Uterus (tissue), 4 donors: Measurements from ENCODE around the gene LRP8. TPM values are rescaled to one million over a fixed set of nuclear protein-coding genes. Genes with fewer than 3 reads are reported as not detected.

ENCODE experiments used
- DNase-seq, 2 donors: peaks; one replicate each; pipeline ENCODE4 v3.0.0-alpha.2; 2019 to 2020
- H3K27ac ChIP-seq, 2 donors: fragments of 200-600 bp; sonication (generic); 1 replicate in 1 of 2; 2 replicates in 1 of 2; pipeline ENCODE4 v1.5.1; 2016 to 2018
- H3K27me3 ChIP-seq, 2 donors: fragments of 200-600 bp; sonication (generic); one replicate each; pipeline ENCODE4 v1.5.1; 2018 to 2019; ENCODE audit warnings: control low read depth in 1 of 2
- H3K36me3 ChIP-seq, 2 donors: fragments of 200-600 bp; sonication (generic); one replicate each; pipeline ENCODE4 v1.5.1; 2019; ENCODE audit warnings: control low read depth in 1 of 2
- H3K4me1 ChIP-seq, 2 donors: fragments of 200-600 bp; sonication (generic); one replicate each; pipeline ENCODE4 v1.5.1; 2018 to 2019; ENCODE audit warnings: control low read depth in 1 of 2
- H3K4me3 ChIP-seq, 2 donors: fragments of 200-600 bp; sonication (generic); 1 replicate in 1 of 2; 2 replicates in 1 of 2; pipeline ENCODE4 v1.5.1; 2018 to 2019; ENCODE audit warnings: mild to moderate bottlenecking in 1 of 2
- H3K9me3 ChIP-seq, 2 donors: fragments of 200-600 bp; sonication (generic); one replicate each; pipeline ENCODE4 v1.5.1; 2019; ENCODE audit warnings: control low read depth in 1 of 2
- CTCF ChIP-seq, 4 experiments: fragments of 200-600 bp in 2 of 4; fragments of 450-650 bp in 2 of 4; sonication (generic) in 2 of 4; IDR thresholded peaks; one replicate each; pipeline ENCODE4 v1.5.1; 2016 to 2019; ENCODE audit warnings: antibody characterized with exemption in 4 of 4, mild to moderate bottlenecking in 2 of 4, moderate library complexity in 1 of 4
- POLR2A ChIP-seq, 2 donors: fragments of 450-650 bp; IDR thresholded peaks; one replicate each; pipeline ENCODE4 v1.6.1; 2016; ENCODE audit warnings: antibody characterized with exemption in 2 of 2, mild to moderate bottlenecking in 1 of 2, moderate library complexity in 1 of 2
- intact Hi-C: fragments of 100-400 bp; cut with DNase I; formaldehyde crosslinking; loops from one replicate; pipeline ENCODE4 v1.15.1; 2023; ENCODE audit warnings: low total_unique reads
- total RNA-seq, 4 donors: library from RNA; depleted of rRNA in 3 of 4; stranded (reverse); fragments of >200 nt in 3 of 4; gene quantifications; one replicate each; pipeline versions ENCODE4 v1.1.0 to v1.2.4, GENCODE V29; 2014 to 2023
- donor health status: DM: yes; HTN: yes; CAD: no.

The LRP8 gene
- total RNA-seq, 4 donors from 2014 or later, result 1.5 to 15.3 (median 8.5) TPM

- Histone ChIP-seq H3K4me1 (no peaks in the 10 kb centered on the region), H3K4me3 (no peak overlapping the region), H3K9me3 (peaks cover 0 to 4% of the 10 kb centered on the region in 2 donors), H3K27ac (no peak overlapping the region), H3K27me3 (no peaks in the 10 kb centered on the region), H3K36me3 (no peaks in the 10 kb centered on the region)
- intact Hi-C loops, result no loop called here
- TF ChIP-seq POLR2A (IDR thresholded peaks at IDR 0.05), result no peak
- TF ChIP-seq CTCF (IDR thresholded peaks at IDR 0.05), result no peak
- DNase-seq, result no peak
Observed at GRCh38 chr1:53350853-53351767, 23.2 kb upstream of the LRP8 start.

GRCh38 chr1:53349968-53350852, 22.3 kb upstream of the LRP8 start:
- H3K9me3 ChIP-seq, result no peaks in the 10 kb centered on the region
- no peaks in the 10 kb centered on the region for H3K4me1 ChIP-seq
- no peak for TF ChIP-seq POLR2A (IDR thresholded peaks at IDR 0.05)
- no peak for TF ChIP-seq CTCF (IDR thresholded peaks at IDR 0.05)
- no peak for DNase-seq
- no peaks in the 10 kb centered on the region for H3K27me3 ChIP-seq
- no peak overlapping the region for H3K4me3 ChIP-seq
- no peak overlapping the region for H3K27ac ChIP-seq
- no peaks in the 10 kb centered on the region for H3K36me3 ChIP-seq
- intact Hi-C loops, result no loop called here

GRCh38 chr1:53349369-53349835, 21.5 kb upstream of the LRP8 start:
- intact Hi-C loops, result no loop called here
- no peaks in the 10 kb centered on the region for H3K27me3 ChIP-seq
- no peak overlapping the region for H3K27ac ChIP-seq
- no peaks in the 10 kb centered on the region for H3K36me3 ChIP-seq
- no peak for TF ChIP-seq CTCF (IDR thresholded peaks at IDR 0.05)
- no peak for TF ChIP-seq POLR2A (IDR thresholded peaks at IDR 0.05)
- H3K4me3 ChIP-seq, result no peak overlapping the region
- no peaks in the 10 kb centered on the region for H3K9me3 ChIP-seq
- DNase-seq, result no peak
- no peaks in the 10 kb centered on the region for H3K4me1 ChIP-seq

GRCh38 chr1:53348486-53349368, 20.9 kb upstream of the LRP8 start:
- H3K27me3 ChIP-seq, result no peaks in the 10 kb centered on the region
- no peak for TF ChIP-seq CTCF (IDR thresholded peaks at IDR 0.05)
- H3K27ac ChIP-seq, result no peak overlapping the region
- H3K4me1 ChIP-seq, result no peaks in the 10 kb centered on the region
- H3K9me3 ChIP-seq, result no peaks in the 10 kb centered on the region
- DNase-seq, result no peak
- intact Hi-C loops, result no loop called here
- H3K4me3 ChIP-seq, result no peak overlapping the region
- no peaks in the 10 kb centered on the region for H3K36me3 ChIP-seq
